H9 (cell line): ENCODE results near the gene MGMT. TPM values are rescaled to one million over a fixed set of nuclear protein-coding genes. Genes with fewer than 3 reads are reported as not detected.

Experiments used
- DNase-seq: peaks from one replicate; pipeline ENCODE4 v3.0.0-alpha.2; 2017
- H2AFZ ChIP-seq: one replicate; pipeline ENCODE4 v1.6.1; 2013; ENCODE audit warnings: mild to moderate bottlenecking, low read length, control low read depth, moderate library complexity
- H2AK5ac ChIP-seq: 2 replicates; pipeline ENCODE4 v1.6.1; 2013; ENCODE audit warnings: low read length, control low read depth, mixed read lengths; ENCODE audit not compliant: insufficient read length
- H2BK120ac ChIP-seq: one replicate; pipeline ENCODE4 v1.6.1; 2013; ENCODE audit warnings: low read depth, mild to moderate bottlenecking, low read length, control low read depth, inconsistent platforms; ENCODE audit not compliant: poor library complexity, severe bottlenecking
- H2BK12ac ChIP-seq: 2 replicates; pipeline ENCODE4 v1.6.1; 2013; ENCODE audit warnings: low read length, control low read depth, mixed read lengths, low read depth; ENCODE audit not compliant: insufficient read length
- H2BK15ac ChIP-seq: 2 replicates; pipeline ENCODE4 v1.6.1; 2013; ENCODE audit warnings: low read depth, low read length, control low read depth
- H2BK20ac ChIP-seq: one replicate; pipeline ENCODE4 v1.6.1; 2013; ENCODE audit warnings: low read depth, mild to moderate bottlenecking, low read length, control low read depth, inconsistent platforms; ENCODE audit not compliant: poor library complexity, severe bottlenecking
- H2BK5ac ChIP-seq: 2 replicates; pipeline ENCODE4 v1.6.1; 2013; ENCODE audit warnings: low read length, control low read depth, mixed read lengths; ENCODE audit not compliant: insufficient read length
- H3K14ac ChIP-seq: 2 replicates; pipeline ENCODE4 v1.6.1; 2013; ENCODE audit warnings: low read length, control low read depth; ENCODE audit not compliant: insufficient read depth
- H3K18ac ChIP-seq: 2 replicates; pipeline ENCODE4 v1.6.1; 2013; ENCODE audit warnings: low read depth, mild to moderate bottlenecking, mixed read lengths, low read length, control low read depth; ENCODE audit not compliant: insufficient read length
- H3K23ac ChIP-seq: 2 replicates; pipeline ENCODE4 v1.6.1; 2013; ENCODE audit warnings: low read length, control low read depth, mixed read lengths, low read depth; ENCODE audit not compliant: insufficient read length
- H3K23me2 ChIP-seq: 2 replicates; pipeline ENCODE4 v1.6.1; 2013; ENCODE audit warnings: low read depth, mild to moderate bottlenecking, mixed read lengths, low read length, control low read depth; ENCODE audit not compliant: insufficient read length, poor library complexity, severe bottlenecking
- H3K27ac ChIP-seq: 2 replicates; pipeline ENCODE4 v1.5.1; 2013; ENCODE audit warnings: low read length, control low read depth, mixed read lengths, low read depth; ENCODE audit not compliant: insufficient read length
- H3K27me3 ChIP-seq: 2 replicates; pipeline ENCODE4 v1.6.1; 2013; ENCODE audit warnings: low read length, control low read depth, inconsistent platforms; ENCODE audit not compliant: insufficient read depth
- H3K4ac ChIP-seq: 2 replicates; pipeline ENCODE4 v1.6.1; 2013; ENCODE audit warnings: low read depth, mild to moderate bottlenecking, control low read depth, inconsistent platforms, low read length, moderate library complexity
- H3K4me1 ChIP-seq: 2 replicates; pipeline ENCODE4 v1.6.1; 2013; ENCODE audit warnings: low read length, control low read depth, inconsistent platforms; ENCODE audit not compliant: insufficient read depth
- H3K4me2 ChIP-seq: 2 replicates; pipeline ENCODE4 v1.6.1; 2013; ENCODE audit warnings: low read length, control low read depth, mixed read lengths; ENCODE audit not compliant: insufficient read length, insufficient read depth
- H3K56ac ChIP-seq: 2 replicates; pipeline ENCODE4 v1.6.1; 2013; ENCODE audit warnings: low read depth, mild to moderate bottlenecking, mixed read lengths, low read length, control low read depth; ENCODE audit not compliant: insufficient read length
- H3K79me1 ChIP-seq: 2 replicates; pipeline ENCODE4 v1.6.1; 2013; ENCODE audit warnings: low read depth, mild to moderate bottlenecking, moderate library complexity, low read length, control low read depth, inconsistent platforms; ENCODE audit not compliant: insufficient read depth, poor library complexity, severe bottlenecking
- H3K79me2 ChIP-seq: 2 replicates; pipeline ENCODE4 v1.6.1; 2013; ENCODE audit warnings: low read length, control low read depth, inconsistent platforms; ENCODE audit not compliant: insufficient read depth
- H3K9ac ChIP-seq: 2 replicates; pipeline ENCODE4 v1.6.1; 2013; ENCODE audit warnings: low read length, control low read depth, mixed read lengths; ENCODE audit not compliant: insufficient read length; ENCODE audit errors: extremely low read depth
- H3K9me3 ChIP-seq: one replicate; pipeline ENCODE4 v1.6.1; 2013; ENCODE audit warnings: low read depth, low read length, inconsistent platforms; ENCODE audit not compliant: control insufficient read depth
- H3T11ph ChIP-seq: one replicate; pipeline ENCODE4 v1.6.1; 2013; ENCODE audit warnings: mild to moderate bottlenecking, low read length, control low read depth, inconsistent platforms
- H4K20me1 ChIP-seq: one replicate; pipeline ENCODE4 v1.6.1; 2013; ENCODE audit not compliant: control insufficient read depth, insufficient read length, insufficient read depth
- H4K5ac ChIP-seq: 2 replicates; pipeline ENCODE4 v1.6.1; 2013; ENCODE audit warnings: low read depth, mild to moderate bottlenecking, mixed read lengths, low read length, control low read depth; ENCODE audit not compliant: insufficient read length
- H4K8ac ChIP-seq: replicated peaks from 2 replicates; pipeline ENCODE4 v1.6.1; 2013; ENCODE audit warnings: low read length, control low read depth, mixed read lengths, low read depth; ENCODE audit not compliant: insufficient read length
- H4K91ac ChIP-seq: 2 replicates; pipeline ENCODE4 v1.6.1; 2013; ENCODE audit warnings: low read depth, mild to moderate bottlenecking, moderate library complexity, mixed read lengths, low read length, control low read depth; ENCODE audit not compliant: insufficient read length
- H3K27ac Mint-ChIP-seq, 3 experiments: 2 replicates in 2 of 3; 3 replicates in 1 of 3; pipeline ENCODE4 v1.8.0; 2020 to 2021; ENCODE audit warnings: mixed read lengths in 3 of 3, mild to moderate bottlenecking in 1 of 3, moderate library complexity in 1 of 3
- H3K27me3 Mint-ChIP-seq: 2 replicates; pipeline ENCODE4 v1.8.0; 2021; ENCODE audit warnings: low read depth, mild to moderate bottlenecking, moderate library complexity, mixed read lengths
- H3K36me3 Mint-ChIP-seq, 3 experiments: 2 replicates in 2 of 3; 3 replicates in 1 of 3; pipeline ENCODE4 v1.8.0; 2020 to 2021; ENCODE audit warnings: low read depth in 3 of 3, mixed read lengths in 3 of 3; ENCODE audit not compliant: insufficient read depth in 1 of 3
- H3K4me1 Mint-ChIP-seq, 2 experiments: 2 replicates each; pipeline ENCODE4 v1.8.0; 2020; ENCODE audit warnings: mixed read lengths in 2 of 2
- H3K4me3 Mint-ChIP-seq, 2 experiments: 2 replicates in 1 of 2; 3 replicates in 1 of 2; pipeline ENCODE4 v1.8.0; 2020 to 2021; ENCODE audit warnings: mild to moderate bottlenecking in 2 of 2, mixed read lengths in 2 of 2, moderate library complexity in 1 of 2
- H3K9me3 Mint-ChIP-seq, 2 experiments: 2 replicates in 1 of 2; 3 replicates in 1 of 2; pipeline ENCODE4 v1.8.0; 2020; ENCODE audit warnings: mild to moderate bottlenecking in 2 of 2, mixed read lengths in 2 of 2, moderate library complexity in 1 of 2
- WGBS: extraction: QIAGEN DNeasy Blood & Tissue Kit; methylation state at CpG from one replicate; pipeline ENCODE4 v1.1.7; 2013; ENCODE audit warnings: missing lambda C conversion rate, low lambda C conversion rate, mixed read lengths; ENCODE audit not compliant: insufficient read length; ENCODE audit errors: extremely low coverage; 5-methylcytosine and 5-hydroxymethylcytosine counted together
- total RNA-seq: library from RNA; stranded (reverse); gene quantifications from 2 replicates; pipeline ENCODE4 v1.2.1, GENCODE V29; 2021
- TF ChIP-seq, protein P1 (sequence below): fragments of 200-600 bp; sonication (generic); conservative IDR thresholded peaks from 3 replicates; pipeline ENCODE4 v1.8.0; 2021; ENCODE audit warnings: antibody characterized with exemption, mild to moderate bottlenecking

The MGMT gene
- total RNA-seq, 1 experiment from 2014 or later, result 18.4 TPM

DNA sequence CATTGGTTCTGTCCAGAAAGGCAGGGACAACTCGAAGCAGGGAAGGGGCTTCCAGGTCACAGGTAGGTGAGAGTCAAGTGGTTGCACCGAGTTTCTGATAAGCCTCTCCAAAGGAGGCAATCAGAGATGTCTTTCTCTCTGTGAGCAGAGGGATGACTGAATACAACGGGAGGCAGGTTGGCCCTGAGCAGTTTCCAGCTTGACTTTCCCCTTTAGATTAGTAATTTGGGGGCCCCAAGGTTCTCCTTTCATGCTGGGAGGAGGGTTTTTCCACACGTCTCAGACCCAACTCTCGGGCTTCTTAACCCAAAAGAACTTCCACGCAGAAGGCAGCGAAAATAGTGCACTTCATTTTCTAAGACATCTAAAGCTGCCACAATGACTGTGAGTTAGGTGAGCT is 189.6 kb downstream of the MGMT start:
- Mint-ChIP-seq H3K27me3 (no peaks in the 10 kb centered on the region), H3K4me1 (peaks cover 23 to 27% of the 10 kb centered on the region in 2 experiments), H3K27ac (no peak overlapping the region; a peak in 1 of 7 replicates), H3K36me3 (no peaks in the 10 kb centered on the region; a peak in 1 of 7 replicates), H3K4me3 (no peak overlapping the region), H3K9me3 (no peaks in the 10 kb centered on the region)
- Histone ChIP-seq H3K9me3 (no peaks in the 10 kb centered on the region), H4K5ac (no peak overlapping the region), H2BK15ac (no peak overlapping the region), H4K91ac (no peak overlapping the region), H3K4ac (no peak overlapping the region), H2BK120ac (no peak overlapping the region), H3K56ac (no peak overlapping the region), H3K23ac (no peak overlapping the region), H3K79me2 (no peaks in the 10 kb centered on the region), H3K4me2 (no peak overlapping the region), H3K4me1 (no peaks in the 10 kb centered on the region; the same call in 1 of the 2 replicates), H3K9ac (no peak overlapping the region), H3K23me2 (no peaks in the 10 kb centered on the region), H2BK12ac (no peak overlapping the region), H2AFZ (no peak overlapping the region), H3K14ac (no peak overlapping the region), H4K20me1 (no peaks in the 10 kb centered on the region), H3K27me3 (no peaks in the 10 kb centered on the region), H2AK5ac (no peak overlapping the region), H3T11ph (no peak overlapping the region), H2BK20ac (no peak overlapping the region), H3K18ac (no peak overlapping the region), H4K8ac (no peak overlapping the region), H3K27ac (no peak overlapping the region), H2BK5ac (no peak overlapping the region), H3K79me1 (no peaks in the 10 kb centered on the region)
- TF ChIP-seq, protein P1, sequence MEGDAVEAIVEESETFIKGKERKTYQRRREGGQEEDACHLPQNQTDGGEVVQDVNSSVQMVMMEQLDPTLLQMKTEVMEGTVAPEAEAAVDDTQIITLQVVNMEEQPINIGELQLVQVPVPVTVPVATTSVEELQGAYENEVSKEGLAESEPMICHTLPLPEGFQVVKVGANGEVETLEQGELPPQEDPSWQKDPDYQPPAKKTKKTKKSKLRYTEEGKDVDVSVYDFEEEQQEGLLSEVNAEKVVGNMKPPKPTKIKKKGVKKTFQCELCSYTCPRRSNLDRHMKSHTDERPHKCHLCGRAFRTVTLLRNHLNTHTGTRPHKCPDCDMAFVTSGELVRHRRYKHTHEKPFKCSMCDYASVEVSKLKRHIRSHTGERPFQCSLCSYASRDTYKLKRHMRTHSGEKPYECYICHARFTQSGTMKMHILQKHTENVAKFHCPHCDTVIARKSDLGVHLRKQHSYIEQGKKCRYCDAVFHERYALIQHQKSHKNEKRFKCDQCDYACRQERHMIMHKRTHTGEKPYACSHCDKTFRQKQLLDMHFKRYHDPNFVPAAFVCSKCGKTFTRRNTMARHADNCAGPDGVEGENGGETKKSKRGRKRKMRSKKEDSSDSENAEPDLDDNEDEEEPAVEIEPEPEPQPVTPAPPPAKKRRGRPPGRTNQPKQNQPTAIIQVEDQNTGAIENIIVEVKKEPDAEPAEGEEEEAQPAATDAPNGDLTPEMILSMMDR, result no peak
- WGBS, result no CpG with 5 or more reads among the region's 7 CpGs
- DNase-seq, result no peak
